Vagina (tissue), 2 donors: Measurements from ENCODE around the gene CHL1.

ENCODE experiments used
- POLR2A ChIP-seq, 2 donors: fragments of 450-650 bp; IDR thresholded peaks; one replicate each; pipeline ENCODE4 v1.6.1; 2017; ENCODE audit warnings: antibody characterized with exemption in 2 of 2, mild to moderate bottlenecking in 2 of 2, moderate library complexity in 2 of 2
- TF ChIP-seq, protein P1 (sequence below), 3 experiments: fragments of 450-650 bp in 2 of 3; fragments of 200-600 bp in 1 of 3; sonication (generic) in 1 of 3; IDR thresholded peaks; one replicate each; pipeline ENCODE4 v1.5.1; 2017 to 2019; ENCODE audit warnings: antibody characterized with exemption in 3 of 3, mild to moderate bottlenecking in 2 of 3, moderate library complexity in 2 of 3

DNA sequence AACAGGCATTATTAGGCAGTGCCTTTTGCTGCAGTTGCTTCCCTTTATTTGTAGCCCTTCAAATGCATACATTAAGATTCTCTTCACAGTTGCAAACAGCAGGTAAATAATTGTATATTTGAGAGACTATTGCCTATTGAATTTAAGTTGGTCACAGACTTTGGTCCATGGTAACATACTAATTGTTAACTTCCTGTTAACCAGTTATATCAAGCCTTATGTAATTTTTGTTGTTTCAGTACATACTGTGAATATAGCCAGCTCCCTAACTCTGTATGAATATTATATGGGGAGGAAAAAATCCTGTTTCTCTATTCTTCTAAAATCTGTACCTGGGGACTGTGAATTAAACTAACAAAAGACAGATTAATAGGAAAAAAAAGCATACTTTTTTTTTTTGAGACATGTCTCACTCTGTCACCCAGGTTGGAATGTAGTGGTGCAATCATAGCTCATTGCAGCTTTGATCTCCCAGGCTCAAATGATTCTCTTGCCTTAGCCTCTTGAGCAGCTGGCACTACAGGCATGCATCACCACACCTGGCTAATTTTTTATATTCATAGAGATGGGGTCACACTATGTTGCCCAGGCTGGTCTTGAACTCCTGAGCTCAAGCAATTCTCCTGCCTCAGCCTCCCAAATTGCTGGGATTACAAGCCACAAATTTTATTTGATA, 53.2 kb downstream of the CHL1 start:
- no peak for TF ChIP-seq POLR2A (IDR thresholded peaks at IDR 0.05)
- TF ChIP-seq, protein P1, sequence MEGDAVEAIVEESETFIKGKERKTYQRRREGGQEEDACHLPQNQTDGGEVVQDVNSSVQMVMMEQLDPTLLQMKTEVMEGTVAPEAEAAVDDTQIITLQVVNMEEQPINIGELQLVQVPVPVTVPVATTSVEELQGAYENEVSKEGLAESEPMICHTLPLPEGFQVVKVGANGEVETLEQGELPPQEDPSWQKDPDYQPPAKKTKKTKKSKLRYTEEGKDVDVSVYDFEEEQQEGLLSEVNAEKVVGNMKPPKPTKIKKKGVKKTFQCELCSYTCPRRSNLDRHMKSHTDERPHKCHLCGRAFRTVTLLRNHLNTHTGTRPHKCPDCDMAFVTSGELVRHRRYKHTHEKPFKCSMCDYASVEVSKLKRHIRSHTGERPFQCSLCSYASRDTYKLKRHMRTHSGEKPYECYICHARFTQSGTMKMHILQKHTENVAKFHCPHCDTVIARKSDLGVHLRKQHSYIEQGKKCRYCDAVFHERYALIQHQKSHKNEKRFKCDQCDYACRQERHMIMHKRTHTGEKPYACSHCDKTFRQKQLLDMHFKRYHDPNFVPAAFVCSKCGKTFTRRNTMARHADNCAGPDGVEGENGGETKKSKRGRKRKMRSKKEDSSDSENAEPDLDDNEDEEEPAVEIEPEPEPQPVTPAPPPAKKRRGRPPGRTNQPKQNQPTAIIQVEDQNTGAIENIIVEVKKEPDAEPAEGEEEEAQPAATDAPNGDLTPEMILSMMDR (IDR thresholded peaks at IDR 0.05), result no peak
